ENCODE measurements around the gene GPR132.

GRCh38 chr14:105082703-105083102 is 17.5 kb upstream of the GPR132 start:
- TF ChIP-seq, protein P1, sequence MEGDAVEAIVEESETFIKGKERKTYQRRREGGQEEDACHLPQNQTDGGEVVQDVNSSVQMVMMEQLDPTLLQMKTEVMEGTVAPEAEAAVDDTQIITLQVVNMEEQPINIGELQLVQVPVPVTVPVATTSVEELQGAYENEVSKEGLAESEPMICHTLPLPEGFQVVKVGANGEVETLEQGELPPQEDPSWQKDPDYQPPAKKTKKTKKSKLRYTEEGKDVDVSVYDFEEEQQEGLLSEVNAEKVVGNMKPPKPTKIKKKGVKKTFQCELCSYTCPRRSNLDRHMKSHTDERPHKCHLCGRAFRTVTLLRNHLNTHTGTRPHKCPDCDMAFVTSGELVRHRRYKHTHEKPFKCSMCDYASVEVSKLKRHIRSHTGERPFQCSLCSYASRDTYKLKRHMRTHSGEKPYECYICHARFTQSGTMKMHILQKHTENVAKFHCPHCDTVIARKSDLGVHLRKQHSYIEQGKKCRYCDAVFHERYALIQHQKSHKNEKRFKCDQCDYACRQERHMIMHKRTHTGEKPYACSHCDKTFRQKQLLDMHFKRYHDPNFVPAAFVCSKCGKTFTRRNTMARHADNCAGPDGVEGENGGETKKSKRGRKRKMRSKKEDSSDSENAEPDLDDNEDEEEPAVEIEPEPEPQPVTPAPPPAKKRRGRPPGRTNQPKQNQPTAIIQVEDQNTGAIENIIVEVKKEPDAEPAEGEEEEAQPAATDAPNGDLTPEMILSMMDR (IDR thresholded peaks at IDR 0.05; ENCODE audit: low read length): no peak
- TF ChIP-seq EZH2 (IDR thresholded peaks at IDR 0.05; ENCODE audit: borderline replicate concordance, low read length): no peak

Measured in OCI-LY1 (cell line).